Erythroblast (primary cell): ENCODE measurements around the gene DNAJC21.

Experiments used
- DNase-seq, 2 experiments: peaks; one replicate each; lab custom pipeline; 2025; lab: John Stamatoyannopoulos, UW
- GATA1 ChIP-seq: IDR thresholded peaks from 2 replicates; pipeline ENCODE4 v1.6.1; 2011; ENCODE audit warnings: low read depth, mild to moderate bottlenecking, control low read depth, low read length, moderate library complexity
- POLR2A ChIP-seq: IDR thresholded peaks from 2 replicates; pipeline ENCODE4 v1.6.1; 2011; ENCODE audit warnings: mild to moderate bottlenecking, low read length

The DNAJC21 gene

GRCh38 chr5:34929134-34929719, at the start of gene DNAJC21:
DNAJC21 (plus strand) TSS chr5:34929559; CDS start chr5:34929820, 261 bp downstream.
- TF ChIP-seq GATA1 (no peak), POLR2A (no peak)
- peak; percentile 97 to 98 for DNase-seq

DNA sequence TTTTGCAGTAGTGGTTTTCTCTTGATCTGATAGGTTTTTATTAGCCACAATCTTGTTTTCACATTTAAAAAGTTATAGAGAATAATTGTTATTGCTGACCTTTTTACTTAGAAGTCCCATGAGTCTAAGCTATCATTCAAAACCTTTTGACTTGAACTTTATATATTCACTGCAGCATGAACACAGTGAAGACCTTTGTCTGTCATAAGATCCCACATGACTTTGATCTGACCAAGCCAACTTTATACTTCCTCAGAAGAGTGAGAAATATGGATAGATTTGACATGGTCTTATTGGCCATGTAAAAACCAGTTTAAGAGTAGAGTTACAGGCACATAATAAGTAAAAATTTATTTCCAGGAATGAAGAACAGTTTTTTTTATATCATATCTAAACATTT, 48.1 kb upstream of the DNAJC21 start:
- no peak for TF ChIP-seq POLR2A
- no peak for DNase-seq

- TF ChIP-seq GATA1: no peak
- TF ChIP-seq POLR2A: no peak
- no peak for DNase-seq
Measured at GRCh38 chr5:34886392-34887119, 42.8 kb upstream of the DNAJC21 start.

DNA sequence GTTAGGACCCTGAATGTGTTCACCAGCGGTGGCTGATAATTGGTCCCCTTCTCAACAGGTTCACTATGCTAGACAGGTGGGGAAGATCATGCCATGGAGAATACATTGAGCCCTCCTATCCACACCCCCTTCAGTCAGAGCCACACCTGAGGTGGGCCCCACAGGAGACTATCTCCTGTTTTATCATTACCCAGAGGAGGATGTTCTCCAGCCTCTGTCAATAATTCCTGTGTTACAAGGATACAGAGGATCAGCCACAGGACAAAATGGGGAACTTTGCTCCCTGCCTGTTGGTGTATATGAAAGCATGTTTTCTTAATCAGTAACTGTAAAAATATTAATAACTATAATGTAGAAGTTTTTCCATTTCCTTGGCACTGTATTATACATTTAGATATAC, 40.0 kb upstream of the DNAJC21 start:
- TF ChIP-seq POLR2A: no peak
- DNase-seq: no peak

- DNase-seq: no peak
Measured at GRCh38 chr5:34891981-34892380, 37.4 kb upstream of the DNAJC21 start.

DNA sequence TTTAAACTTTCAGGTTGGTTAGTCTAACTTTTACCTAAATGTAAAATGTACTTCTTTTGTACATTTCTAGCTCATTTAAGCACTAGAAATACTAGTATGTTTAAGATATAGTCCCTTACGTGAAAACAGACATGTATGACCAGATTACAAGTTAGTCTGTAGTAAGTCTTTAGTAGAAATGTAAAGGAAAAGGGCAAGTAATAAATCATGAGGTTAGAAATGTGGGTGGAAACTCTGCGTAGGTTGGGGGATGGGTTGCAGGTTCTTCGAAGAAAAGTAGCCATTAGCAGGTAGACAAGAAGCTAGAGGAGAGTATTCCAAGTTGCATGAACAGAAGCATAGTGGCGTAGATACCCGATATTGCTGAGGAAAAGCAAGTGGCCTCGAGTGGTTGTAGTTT, 36.9 kb upstream of the DNAJC21 start:
- no peak for DNase-seq
- no peak for TF ChIP-seq POLR2A
- no peak for TF ChIP-seq GATA1

More at GRCh38 chr5:34891981-34892380, 37.4 kb upstream of the DNAJC21 start:
- TF ChIP-seq GATA1 (no peak), POLR2A (no peak)

DNA sequence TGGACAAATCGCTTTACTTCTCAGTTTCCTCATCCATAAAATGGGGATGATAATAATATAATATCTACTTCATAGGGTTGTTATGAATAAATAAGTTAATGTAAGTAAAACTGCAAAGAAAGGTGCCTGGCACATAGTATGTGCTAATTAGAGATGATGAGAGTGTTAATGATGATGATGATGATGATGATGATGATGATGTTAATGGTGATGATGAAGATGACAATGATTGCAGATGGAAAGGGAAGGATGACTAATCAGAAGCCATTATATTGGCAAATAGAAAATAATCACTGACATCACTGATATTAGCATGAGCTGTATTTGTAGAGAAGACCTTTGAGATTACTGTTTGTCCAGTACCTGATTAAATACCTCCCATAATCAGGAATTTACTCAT, 34.6 kb upstream of the DNAJC21 start:
- DNase-seq: no peak
- TF ChIP-seq GATA1: no peak
- no peak for TF ChIP-seq POLR2A

GRCh38 chr5:34895641-34896419, 33.5 kb upstream of the DNAJC21 start:
- peak; percentile 71 to 78 for DNase-seq

DNA sequence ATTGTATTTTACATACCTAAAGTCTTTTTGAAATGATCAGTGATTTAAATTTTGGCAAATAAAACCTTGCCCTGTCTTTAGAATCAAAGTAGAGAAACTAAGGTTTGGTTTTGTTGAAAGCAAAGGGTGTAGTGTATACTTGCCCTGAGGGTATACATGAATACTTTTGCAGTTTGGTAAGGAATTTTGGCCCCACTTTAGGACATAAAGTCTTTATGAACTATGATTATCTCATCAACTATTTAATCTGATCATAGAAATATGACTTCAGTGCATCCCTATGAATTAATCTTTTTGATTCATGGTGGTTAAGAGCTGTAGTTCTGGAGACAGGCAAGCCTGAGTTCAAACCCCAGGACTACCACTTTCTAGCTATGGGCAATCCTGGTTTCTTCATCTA, 31.7 kb upstream of the DNAJC21 start:
- no peak for DNase-seq
- no peak for TF ChIP-seq POLR2A
- TF ChIP-seq GATA1: no peak

More at GRCh38 chr5:34895641-34896419, 33.5 kb upstream of the DNAJC21 start:
- TF ChIP-seq GATA1 (no peak), POLR2A (no peak)

GRCh38 chr5:34898258-34898895, 31.0 kb upstream of the DNAJC21 start:
- no peak for TF ChIP-seq GATA1
- no peak for TF ChIP-seq POLR2A

DNA sequence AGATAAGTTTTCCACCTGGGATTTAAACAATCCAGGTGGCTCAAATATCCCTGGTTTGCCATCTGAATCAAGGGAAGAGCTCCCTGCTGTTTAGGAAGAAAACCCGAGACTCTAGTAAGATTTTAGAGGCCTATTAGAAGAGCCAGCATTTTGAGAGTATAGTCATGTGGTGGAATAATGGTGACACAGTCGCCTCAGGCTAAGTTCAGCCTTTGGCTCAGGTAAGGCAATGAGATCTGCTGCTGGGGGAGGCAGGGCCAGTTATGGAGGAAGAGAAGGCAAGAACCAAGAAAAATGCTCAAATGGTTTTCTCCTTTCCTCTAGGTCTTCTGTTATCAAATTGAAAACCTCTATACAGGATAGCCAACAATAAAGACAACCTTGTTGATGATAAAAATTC, 30.3 kb upstream of the DNAJC21 start:
- no peak for DNase-seq
- no peak for TF ChIP-seq POLR2A
- TF ChIP-seq GATA1: no peak

More at GRCh38 chr5:34898258-34898895, 31.0 kb upstream of the DNAJC21 start:
- peak; percentile 70 to 82 for DNase-seq

DNA sequence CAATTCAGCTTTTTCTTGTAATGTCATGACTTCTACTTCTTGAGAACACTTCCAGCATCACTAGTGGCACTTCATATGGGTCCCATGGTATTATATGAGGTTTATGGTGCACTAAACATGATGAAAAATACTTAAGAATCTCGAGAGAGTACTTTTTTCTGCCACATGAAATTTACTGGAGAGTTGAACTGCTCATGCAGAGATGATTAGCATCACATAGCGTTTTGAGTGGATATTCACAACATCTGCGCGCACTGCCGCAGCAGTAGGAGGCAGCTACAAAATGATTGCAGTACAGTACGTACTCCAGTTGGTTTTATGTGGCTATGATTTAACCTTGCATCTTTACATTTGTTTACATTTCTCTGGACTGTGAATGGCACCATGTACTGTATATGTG, 28.7 kb upstream of the DNAJC21 start:
- DNase-seq: no peak

GRCh38 chr5:34903260-34903659, 26.1 kb upstream of the DNAJC21 start:
- DNase-seq: peak in 1 of 2 experiments; percentile 13
- TF ChIP-seq GATA1 (no peak), POLR2A (no peak)

More for the DNA sequence above, 28.7 kb upstream of the DNAJC21 start:
- TF ChIP-seq POLR2A: no peak
- TF ChIP-seq GATA1: no peak

GRCh38 chr5:34905564-34905963, 23.8 kb upstream of the DNAJC21 start:
- DNase-seq: peak in 1 of 2 experiments; percentile 22
- no peak for TF ChIP-seq POLR2A
